Stimulated activated CD8-positive, alpha-beta memory T cell treated with anti-CD3 and anti-CD28 coated beads, Interleukin-4, amount 100 ng/mL, for 1 hour (primary cell): ENCODE measurements around the gene SLC35F3.

Source experiments
- DNase-seq, 2 donors: peaks; one replicate each; pipeline ENCODE4 v3.0.0-alpha.2; 2020; ENCODE audit warnings: low read depth in 2 of 2, low spot score in 1 of 2

SLC35F3 gene

DNA sequence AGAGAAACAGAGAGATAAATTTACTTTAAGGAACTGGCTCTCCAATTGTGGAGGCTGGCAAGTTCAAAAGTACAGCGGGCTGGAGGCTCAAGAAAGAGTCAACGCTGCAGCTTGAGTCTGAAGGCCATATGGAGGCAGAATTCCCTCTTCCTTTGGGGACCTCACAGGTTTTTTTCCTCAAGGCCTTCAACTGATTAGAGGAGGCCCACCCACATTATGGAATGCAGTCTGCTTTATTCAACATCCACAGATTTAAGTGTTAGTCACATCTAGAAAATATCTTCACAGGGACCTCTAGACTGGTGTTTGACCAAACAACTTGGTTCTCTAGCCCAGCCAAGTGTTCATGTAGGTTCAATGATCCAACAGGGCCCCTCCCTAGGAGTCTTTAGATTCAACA is 117.8 kb downstream of the SLC35F3 start:
- no peak for DNase-seq

DNA sequence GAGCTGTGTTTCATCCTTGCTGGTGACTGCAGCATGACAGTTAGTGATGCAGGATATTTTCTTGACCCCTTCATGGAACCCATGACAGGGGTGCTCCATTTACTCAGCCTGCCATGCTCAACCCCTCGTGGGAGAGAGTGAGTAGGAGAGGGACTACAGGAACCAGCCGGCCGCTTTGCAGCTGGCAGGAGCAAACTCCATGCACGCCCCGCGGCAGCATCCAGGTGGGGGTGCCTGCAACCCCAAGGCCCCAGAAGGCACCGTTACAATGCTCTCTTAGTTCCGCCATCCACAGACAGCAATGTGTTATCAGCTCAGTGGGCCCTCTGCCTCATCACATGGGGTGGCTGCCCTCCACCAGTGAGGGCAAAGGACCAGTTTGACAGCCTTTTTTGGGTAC is 135.1 kb downstream of the SLC35F3 start:
- DNase-seq: no peak

DNA sequence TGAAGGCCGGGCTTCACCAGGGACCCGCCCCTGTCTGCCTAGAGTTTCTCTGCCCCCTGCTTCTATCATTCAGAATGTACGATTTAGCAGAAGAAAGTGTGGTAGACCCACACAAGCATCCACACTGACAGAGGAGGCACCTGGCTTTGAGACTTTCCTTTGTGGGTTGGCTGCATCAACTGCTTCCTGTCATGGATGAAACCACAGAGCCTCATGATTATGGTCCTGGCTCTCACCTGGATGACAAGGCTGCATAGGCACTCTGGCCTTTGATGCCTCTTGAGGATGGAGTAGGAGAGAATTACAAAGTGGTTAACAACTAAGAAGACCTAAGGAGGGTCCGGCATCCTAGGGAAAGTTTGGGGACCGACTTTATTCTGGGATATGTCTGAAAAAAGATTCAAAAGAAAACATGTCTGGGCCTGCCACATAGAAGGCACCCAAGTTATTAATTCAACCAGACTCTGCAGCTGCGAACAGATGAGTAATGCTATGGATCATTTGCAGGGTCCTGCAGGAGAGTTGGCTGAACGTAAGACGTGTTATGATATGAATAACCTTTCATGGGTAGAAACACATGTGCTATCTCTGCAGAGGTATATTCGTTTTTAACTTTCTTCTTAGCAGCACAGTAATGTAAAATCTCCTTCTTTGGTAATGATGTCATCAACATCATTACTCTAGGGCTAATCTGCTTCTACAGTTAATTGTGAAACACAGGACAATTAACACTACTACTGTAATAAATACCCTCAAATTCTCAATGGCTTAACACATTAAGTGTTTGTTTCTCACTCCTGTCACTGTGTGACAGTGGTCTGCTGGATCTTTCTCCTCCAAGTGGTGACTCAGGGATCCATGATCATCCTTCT is 136.2 kb downstream of the SLC35F3 start:
- no peak for DNase-seq

DNA sequence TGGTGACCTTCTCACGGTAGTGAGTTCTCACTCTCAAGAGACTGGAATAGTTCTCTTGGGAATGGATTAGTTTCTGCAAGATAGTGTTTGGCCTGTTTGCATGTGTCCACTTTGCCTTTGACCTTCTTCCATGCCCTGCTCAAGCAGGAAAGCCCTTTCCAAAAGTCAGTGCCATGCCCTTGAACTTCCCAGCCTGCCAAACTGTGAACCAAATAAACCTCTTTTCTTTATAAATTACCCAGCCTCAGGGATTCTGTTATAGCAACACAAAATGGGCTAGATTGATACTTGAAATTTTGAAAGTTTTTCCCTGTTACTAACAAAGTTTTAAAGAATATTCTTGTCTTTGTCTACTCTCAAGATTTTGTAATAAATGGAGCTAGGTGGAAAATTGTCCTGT is 139.6 kb downstream of the SLC35F3 start:
- DNase-seq: no peak

DNA sequence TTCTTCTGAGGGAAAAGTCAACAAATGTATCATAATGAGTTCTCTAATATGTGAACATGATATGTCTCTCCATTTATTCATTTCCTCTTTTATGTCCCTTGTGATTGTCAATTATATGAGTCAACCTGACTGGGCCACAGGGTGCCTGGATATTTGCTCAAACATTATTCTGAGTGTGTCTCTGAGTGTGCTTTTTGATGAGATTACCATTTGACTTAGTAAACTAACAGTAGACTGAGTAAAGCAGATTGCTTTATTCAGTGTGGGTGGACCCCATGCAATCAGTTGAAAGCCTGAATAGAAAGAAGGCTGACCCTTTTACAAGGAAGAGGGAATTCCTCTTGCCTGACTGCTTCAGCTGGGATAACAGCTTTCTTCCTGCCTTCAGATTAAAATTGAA is 142.6 kb downstream of the SLC35F3 start:
- DNase-seq: no peak

DNA sequence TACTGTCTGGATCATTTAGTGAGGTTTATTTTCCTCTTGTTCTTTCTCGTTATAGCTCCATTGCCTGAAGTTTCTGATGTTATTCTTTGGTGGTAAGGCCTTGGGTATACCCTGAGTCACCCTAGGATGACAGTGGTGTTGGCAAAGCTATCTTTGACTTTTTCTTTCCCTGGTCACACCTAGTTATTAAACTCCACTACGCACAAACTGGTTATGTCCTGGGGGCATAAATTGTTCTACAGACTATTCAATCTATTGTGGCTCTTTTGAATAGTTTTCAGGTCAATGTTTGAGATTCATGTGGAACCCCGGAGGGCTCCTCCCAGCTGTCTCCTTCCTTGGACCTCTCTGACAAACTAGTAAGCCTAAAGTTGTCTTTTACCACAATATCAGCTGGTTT is 157.7 kb downstream of the SLC35F3 start:
- DNase-seq: no peak

DNA sequence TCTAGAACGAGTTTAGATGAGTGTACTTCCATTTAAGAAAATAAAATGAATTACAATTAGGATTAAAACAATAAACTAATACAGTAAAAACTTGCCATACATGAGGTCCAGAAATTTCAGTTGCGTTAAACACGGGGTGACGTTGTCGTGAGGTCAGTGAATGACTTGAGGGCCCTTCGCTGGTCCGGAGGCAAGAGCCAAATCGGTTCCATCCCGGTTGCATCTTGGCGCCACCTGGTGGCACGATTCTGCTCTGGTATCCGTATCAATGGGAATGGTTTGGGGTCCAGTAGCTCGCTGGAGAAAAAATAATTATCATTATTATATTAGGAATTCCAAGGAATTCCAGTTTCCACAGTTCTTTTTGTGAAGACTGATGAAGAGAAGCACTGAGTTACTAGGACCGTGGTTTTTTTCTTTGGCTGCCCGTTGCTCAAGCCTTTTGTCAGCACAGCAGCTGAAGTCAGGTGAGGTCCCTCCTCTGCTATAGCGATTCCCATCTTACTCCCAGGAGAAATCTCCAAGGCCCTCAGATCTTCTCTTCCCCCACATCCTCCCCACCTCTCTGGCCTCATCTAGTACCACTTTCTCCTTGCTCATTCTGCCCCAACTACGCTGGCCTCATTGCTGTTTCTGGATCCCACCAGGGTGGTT is 161.4 kb downstream of the SLC35F3 start:
- peak; percentile 10 to 39 for DNase-seq

DNA sequence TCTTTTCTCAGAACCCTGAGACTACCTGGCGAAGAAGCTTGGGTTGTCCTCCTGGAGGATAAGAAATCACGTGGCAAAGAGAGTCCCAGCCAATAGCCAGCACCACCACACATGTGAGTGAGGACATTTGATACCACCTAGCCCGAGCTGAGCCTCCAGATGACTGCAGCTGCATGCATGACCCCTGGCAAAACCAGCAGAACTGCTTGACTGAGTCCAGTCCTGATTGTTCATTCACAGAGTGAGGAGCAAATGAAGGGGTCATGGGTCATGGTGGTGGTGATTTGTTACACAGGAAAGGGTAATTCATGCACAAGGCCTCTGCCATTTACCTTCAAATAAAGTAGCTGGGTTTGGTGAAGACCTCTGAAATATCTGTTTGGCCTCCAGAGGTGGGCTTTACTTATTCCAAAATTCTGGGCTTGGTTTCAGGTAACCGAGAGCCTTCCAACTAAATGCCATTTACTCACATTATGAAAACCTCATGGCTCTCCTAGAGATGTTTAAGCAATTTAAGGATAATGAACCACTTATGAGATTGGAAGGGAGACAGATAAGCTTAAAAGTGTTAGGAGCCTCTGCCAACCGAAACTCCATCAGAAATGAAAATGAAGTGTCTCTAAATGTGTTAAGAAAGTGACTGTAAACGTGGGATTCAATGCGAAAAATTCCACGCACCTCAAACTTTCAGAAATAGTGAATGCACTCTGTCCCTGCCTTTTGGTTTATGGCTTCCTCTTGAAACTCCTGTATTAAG is 163.3 kb downstream of the SLC35F3 start:
- no peak for DNase-seq

DNA sequence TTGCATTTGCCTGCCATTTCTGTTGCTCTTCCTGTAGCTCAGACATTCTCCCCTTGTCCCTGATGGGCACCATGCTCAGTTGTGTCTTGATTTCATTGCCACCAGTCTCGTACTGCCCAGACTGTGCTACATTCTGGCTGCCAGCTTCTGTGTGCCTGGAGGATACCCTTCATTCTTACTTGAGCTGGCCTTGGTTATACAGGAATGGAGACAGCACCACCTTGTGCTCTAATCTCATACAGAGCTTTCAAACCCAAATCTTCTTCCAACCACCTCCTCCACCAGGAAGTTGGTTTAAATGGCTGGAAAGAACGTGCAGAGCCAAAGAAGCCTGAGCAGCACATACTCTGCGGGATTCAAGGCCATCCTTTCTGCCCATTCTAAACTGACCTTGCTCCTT is 165.3 kb downstream of the SLC35F3 start:
- no peak for DNase-seq

DNA sequence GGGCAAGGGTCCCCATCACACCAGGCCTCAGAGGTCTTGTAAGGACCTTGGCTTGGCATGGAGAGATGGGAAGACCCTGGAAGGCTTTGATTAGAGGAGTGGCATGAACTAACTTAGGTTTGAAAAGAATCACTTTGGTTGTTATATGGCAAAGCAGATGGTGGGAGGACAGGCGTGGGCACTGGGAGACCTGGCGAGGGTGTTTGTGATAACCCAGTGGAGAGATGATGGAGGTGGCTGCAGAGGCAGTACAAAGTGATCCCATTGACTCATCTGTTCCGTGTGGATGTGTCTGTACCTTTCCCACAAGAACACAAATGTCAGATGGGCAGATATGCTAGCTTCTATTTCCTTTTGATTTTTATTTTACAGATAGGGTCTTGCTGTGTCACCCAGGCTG is 168.3 kb downstream of the SLC35F3 start:
- no peak for DNase-seq

DNA sequence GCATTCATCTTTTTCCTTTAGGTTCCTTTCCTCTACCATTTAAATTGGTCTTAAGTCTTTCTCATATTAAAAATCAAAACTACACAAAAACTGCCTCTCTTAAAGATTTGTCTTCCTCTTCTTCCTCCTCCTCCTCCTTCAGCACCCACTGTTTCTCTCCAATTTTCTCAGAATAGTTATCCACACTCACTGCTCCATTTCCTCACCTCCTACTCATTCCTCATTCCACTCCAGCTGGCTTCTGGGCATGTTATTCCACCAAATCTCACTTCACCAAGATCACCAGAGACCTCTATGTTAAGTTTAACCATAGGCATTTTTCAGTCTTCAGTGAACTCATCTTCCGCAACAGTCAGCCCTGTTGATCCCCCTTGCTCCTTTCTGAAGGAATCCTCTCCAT is 173.7 kb downstream of the SLC35F3 start:
- no peak for DNase-seq

DNA sequence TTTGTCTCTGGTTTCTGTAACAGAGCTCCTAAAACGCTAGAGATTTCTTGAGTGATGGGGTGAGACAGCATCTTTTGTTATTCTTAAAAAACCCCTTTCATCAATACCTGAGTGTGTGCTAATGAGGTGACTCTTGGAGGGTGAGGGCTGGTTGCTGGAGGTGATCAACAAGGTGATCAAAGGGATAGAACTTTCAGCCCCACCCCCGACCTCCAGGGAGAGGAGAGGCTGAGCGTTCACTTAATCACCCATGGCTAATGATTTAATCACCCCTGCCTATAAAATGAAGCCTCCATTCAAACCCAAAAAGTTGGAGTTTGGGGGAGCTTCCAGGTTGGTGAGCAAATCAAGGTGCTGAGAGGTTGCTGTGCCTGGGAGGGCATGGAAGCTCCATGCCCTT is 175.4 kb downstream of the SLC35F3 start:
- no peak for DNase-seq

DNA sequence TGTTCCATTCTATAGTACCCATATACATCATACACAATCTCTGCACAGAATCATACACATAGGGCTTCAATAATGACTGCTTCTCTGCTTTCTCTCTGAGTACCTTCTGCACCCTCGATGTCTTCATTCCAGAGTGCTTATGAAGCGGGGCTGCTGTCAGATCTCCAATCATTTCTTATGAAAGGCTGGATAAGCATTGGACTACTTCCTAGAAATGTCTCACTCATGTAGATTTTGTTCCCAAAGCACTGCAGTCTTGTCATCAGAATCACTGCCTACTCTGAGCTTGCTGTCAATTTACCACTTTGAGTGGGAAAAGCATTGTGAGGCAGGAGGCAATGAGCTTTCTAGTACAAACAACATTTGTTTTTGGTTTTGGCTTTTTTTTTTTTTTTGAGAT is 179.0 kb downstream of the SLC35F3 start:
- DNase-seq: no peak

DNA sequence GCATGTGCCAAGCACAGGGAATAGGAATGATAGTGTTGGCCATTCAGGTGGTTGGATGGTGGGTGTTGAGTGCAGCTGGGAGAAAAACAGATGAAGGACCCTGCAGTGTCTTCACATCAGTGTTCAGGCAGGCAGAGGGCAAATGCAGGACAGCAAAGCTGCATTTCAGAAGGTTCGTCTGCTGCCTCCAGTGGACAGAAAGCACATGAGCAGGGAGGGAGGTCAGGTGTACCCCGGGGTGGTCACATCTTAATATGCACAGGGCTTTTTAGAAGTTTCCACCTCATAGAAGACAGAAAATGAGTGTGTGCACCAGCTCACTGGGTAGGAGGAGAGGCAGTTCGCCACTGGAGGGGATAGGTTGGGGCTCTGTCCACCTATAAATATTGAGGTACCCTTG is 184.9 kb downstream of the SLC35F3 start:
- no peak for DNase-seq

DNA sequence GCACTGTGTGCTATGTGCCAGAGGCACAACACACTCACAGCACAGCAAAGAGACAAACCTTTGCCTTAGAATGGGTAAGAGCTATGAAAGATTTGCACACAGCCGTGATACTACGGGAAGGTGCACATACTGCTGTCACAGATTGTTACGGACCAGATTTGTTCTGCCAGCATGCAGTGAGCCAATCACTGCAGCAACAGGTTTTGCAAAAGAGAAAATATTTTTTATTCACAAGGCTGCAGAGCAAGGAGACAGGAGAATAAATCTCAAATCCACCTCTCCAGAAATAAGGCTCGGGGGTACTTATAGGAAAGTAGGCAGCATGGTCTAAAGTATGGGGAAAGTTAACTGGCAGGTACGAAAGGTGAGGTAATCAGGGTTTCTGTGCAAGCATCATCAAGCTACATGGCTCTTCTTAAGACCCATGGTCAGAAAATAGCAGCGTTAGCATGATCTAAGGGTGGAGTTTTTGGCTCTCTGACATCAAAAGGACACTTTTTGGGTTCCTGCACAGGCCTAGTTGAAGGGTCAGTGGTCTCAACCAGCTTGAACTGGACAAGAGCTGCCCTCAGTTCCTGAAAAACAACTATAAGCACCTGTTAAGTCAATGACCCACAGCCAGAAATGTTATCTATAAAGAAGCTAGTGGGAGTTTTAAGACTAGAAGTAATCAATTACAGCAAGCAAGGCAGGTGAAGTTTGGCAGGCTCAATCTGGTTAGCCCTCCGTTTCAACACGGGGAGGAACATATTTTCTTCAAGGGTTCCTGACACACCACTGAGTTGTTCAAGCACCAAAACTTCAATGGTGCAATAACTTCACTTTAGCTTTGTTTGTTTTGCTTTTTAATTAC is 186.0 kb downstream of the SLC35F3 start:
- DNase-seq: no peak

DNA sequence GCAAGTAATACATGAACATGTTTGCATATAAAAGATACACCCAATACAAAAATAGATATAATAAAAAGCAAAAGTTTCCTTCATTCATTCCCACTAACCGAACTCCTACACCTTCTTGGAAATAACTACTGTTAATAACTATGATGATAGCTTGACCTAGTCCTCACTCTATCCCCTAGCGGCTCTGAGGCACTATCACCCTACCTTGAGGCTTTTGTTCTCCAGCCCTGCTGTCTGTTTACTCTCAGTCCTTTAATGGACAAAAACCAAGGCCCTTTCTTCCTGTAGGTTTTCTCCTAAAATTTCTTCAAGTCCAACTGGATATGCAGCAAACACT is 186.6 kb downstream of the SLC35F3 start:
- no peak for DNase-seq

DNA sequence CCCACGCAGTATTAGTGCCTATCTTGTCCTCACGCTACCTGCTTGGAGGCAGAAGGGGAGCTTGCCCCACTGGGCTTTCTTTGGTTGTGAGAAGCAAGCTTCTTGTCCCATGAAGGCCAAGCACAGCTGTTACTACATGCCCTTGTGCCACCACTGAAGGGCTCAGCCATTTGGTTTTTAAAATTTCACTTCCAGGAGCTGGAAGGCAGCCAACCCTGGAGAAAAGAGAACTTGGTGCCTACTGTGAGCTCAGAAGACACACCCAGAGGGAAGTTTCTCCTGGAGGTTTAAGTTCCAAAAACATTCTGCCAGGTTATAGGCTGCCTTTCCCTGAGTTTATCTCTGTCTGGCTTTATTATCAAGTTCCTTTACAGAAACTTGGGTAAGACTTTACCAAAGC is 187.4 kb downstream of the SLC35F3 start:
- DNase-seq: no peak

DNA sequence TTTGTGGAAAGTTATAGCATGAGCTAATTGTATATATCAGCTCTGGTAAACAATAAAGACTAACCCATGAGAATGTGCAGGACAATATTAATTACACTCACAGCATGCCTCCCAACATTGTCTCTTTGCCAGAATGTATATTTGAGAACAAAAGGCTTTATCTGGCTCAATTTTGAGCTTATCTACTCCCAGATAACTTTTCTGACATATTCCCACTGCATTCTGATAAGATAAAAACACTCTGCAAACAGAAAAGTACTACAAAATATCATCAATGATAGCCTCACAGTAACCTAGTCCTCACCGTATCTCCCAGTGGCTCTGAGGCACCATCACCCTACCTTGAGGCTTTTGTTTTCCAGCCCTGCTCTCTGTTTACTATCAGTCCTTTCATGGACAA is 188.6 kb downstream of the SLC35F3 start:
- no peak for DNase-seq

DNA sequence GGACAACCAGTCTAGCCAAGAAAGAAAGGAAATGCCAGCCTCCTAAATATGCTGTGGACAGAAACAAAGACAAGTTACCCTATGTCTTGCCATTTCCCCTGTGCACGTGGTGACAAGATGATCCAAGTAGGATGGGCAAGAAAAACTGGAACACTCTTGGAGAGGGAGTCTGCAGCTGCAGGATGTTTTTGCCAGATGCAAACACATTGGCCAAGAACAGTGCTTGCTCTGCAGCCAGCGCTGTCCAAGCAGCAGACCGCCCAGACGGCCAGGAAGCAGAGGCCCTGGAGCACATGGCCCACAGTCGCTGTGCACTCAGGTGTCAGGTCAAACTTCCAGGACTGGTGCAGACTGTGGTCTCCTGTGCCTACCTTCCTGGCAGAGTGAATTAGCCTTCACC is 189.3 kb downstream of the SLC35F3 start:
- no peak for DNase-seq

DNA sequence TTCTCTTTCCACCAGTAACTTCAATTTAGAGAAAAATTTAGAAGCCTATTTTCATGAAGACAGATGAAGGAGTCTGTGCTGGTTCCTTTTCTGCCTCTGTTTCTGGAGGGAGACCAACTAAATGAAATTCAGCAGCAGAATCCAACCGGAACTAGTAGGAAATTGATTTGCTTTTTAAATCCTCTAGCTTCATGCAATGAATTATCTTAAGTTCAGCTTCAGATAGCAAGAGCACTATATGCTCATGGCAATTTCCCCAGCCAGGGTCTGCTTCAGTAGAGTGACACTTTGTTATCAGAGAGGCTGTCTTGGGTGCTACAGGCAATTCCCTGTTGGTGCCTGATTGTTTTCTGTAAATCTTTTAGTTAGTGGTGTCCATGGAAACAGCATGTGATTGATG is 189.7 kb downstream of the SLC35F3 start:
- no peak for DNase-seq

DNA sequence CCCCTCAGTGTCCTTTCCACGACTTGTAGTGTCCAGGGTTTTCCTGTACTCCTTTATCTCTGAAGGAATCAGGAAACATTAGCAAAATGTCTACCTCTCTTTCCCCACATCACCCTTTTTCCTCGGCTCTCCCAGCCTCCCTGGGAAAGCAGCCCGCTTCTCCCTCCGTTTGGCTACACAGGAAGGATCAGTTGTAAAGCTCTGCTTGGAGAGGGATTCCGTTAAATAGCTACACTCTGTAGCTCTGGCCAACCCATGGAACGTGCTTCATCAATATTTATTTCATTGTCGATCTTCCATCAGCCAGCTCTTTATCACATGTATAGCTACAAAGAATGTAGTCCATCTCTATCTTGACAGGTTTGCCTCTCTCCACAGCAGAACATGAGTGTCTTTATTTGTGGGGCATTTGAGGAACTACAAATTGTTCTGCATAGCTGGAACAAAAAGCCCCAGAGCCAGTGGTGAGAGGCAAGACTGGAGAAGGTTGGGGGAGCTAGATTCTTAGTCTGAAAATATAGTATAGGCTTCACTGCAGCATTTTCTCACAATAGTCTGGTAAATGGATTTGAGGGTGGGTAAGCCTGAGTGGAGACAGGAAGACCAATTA is 191.8 kb downstream of the SLC35F3 start:
- DNase-seq: no peak
